DND-41 (cell line): ENCODE results near the gene FAM83C.

Experiments used
- ATAC-seq: fragments of 200-7000 bp; cut with Tn5 transposase; 3 replicates; pipeline ENCODE4 v1.9.1; 2021; ENCODE audit warnings: low read depth; ENCODE audit not compliant: insufficient read depth
- DNase-seq: peaks from one replicate; pipeline ENCODE4 v3.0.0-alpha.2; 2020
- H2AFZ ChIP-seq: 2 replicates; pipeline ENCODE4 v1.6.0; 2012; ENCODE audit warnings: low read depth, low read length
- H3K27ac ChIP-seq: 2 replicates; pipeline ENCODE4 v1.5.1; 2012; ENCODE audit warnings: low read length, inconsistent platforms
- H3K27me3 ChIP-seq: fragments of 200-600 bp; sonication (generic); 2 replicates; pipeline ENCODE4 v1.6.0; 2012; ENCODE audit warnings: low read length, mild to moderate bottlenecking, inconsistent platforms; ENCODE audit not compliant: insufficient read depth, poor library complexity
- H3K36me3 ChIP-seq: 2 replicates; pipeline ENCODE4 v1.5.1; 2012; ENCODE audit warnings: low read length, inconsistent platforms; ENCODE audit not compliant: insufficient read depth
- H3K4me1 ChIP-seq: 2 replicates; pipeline ENCODE4 v1.5.1; 2012; ENCODE audit warnings: mild to moderate bottlenecking, low read length; ENCODE audit not compliant: insufficient read depth
- H3K4me2 ChIP-seq: 2 replicates; pipeline ENCODE4 v1.6.0; 2012; ENCODE audit warnings: mild to moderate bottlenecking, moderate library complexity, low read length, inconsistent platforms; ENCODE audit not compliant: insufficient read depth
- H3K4me3 ChIP-seq, 2 experiments: fragments of 200-600 bp in 1 of 2; shearing (Covaris generic) in 1 of 2; 2 replicates each; pipeline ENCODE4 v1.5.1; 2012 to 2016; ENCODE audit warnings: inconsistent platforms in 2 of 2, low read length in 2 of 2, mild to moderate bottlenecking in 2 of 2, low read depth in 1 of 2, moderate library complexity in 1 of 2
- H3K79me2 ChIP-seq: 2 replicates; pipeline ENCODE4 v1.6.0; 2012; ENCODE audit warnings: low read length, inconsistent platforms; ENCODE audit not compliant: insufficient read depth
- H3K9ac ChIP-seq: 2 replicates; pipeline ENCODE4 v1.6.0; 2012; ENCODE audit warnings: low read depth, mild to moderate bottlenecking, inconsistent platforms, low read length, moderate library complexity
- H3K9me3 ChIP-seq: 2 replicates; pipeline ENCODE4 v1.5.1; 2012; ENCODE audit warnings: low read length, moderate library complexity, mild to moderate bottlenecking, inconsistent platforms; ENCODE audit not compliant: insufficient read depth, severe bottlenecking
- H4K20me1 ChIP-seq: 2 replicates; pipeline ENCODE4 v1.6.0; 2012; ENCODE audit warnings: low read length; ENCODE audit not compliant: insufficient read depth
- CTCF ChIP-seq: IDR thresholded peaks from 2 replicates; pipeline ENCODE4 v1.5.1; 2012; ENCODE audit warnings: borderline replicate concordance, low read length, moderate library complexity, mild to moderate bottlenecking; ENCODE audit not compliant: poor library complexity, severe bottlenecking; ENCODE audit errors: extremely low read depth
- EZH2 ChIP-seq: IDR thresholded peaks from 3 replicates; pipeline ENCODE4 v1.6.1; 2012; ENCODE audit warnings: borderline replicate concordance, low read depth, mild to moderate bottlenecking, moderate library complexity, low read length, inconsistent platforms; ENCODE audit not compliant: severe bottlenecking

The FAM83C gene

GRCh38 chr20:35252037-35252461, 40.2 kb downstream of the FAM83C start:
- peaks cover 9% of the 10 kb centered on the region; the same call in 1 of the 2 replicates for H3K4me1 ChIP-seq
- H3K9me3 ChIP-seq, result no peaks in the 10 kb centered on the region
- TF ChIP-seq CTCF (no peak), EZH2 (no peak)
- H3K27me3 ChIP-seq, result no peaks in the 10 kb centered on the region
- no peak overlapping the region for H3K4me3 ChIP-seq
- no peak overlapping the region for H3K4me2 ChIP-seq
- no peak overlapping the region for H3K9ac ChIP-seq
- H3K36me3 ChIP-seq, result no peaks in the 10 kb centered on the region
- peak; percentile 73 for ATAC-seq
- no peaks in the 10 kb centered on the region for H4K20me1 ChIP-seq
- no peaks in the 10 kb centered on the region for H3K79me2 ChIP-seq
- no peak for DNase-seq
- H3K27ac ChIP-seq, result no peak overlapping the region
- H2AFZ ChIP-seq, result no peak overlapping the region

- H3K36me3 ChIP-seq, result no peaks in the 10 kb centered on the region
- no peaks in the 10 kb centered on the region for H3K27me3 ChIP-seq
- no peak overlapping the region for H3K27ac ChIP-seq
- H3K4me3 ChIP-seq, result no peak overlapping the region
- H2AFZ ChIP-seq, result no peak overlapping the region
- H4K20me1 ChIP-seq, result no peaks in the 10 kb centered on the region
- no peak for DNase-seq
- no peak for ATAC-seq
- no peaks in the 10 kb centered on the region for H3K79me2 ChIP-seq
- H3K9ac ChIP-seq, result no peak overlapping the region
- H3K4me1 ChIP-seq, result peaks cover 9% of the 10 kb centered on the region; the same call in 1 of the 2 replicates
- H3K4me2 ChIP-seq, result no peak overlapping the region
- TF ChIP-seq EZH2, result no peak
- TF ChIP-seq CTCF, result no peak
- H3K9me3 ChIP-seq, result no peaks in the 10 kb centered on the region
These were observed 40.6 kb downstream of the FAM83C start for GRCh38 chr20:35251613-35251940.

GRCh38 chr20:35248641-35249475, 43.4 kb downstream of the FAM83C start:
- DNase-seq (no peak), ATAC-seq (no peak)
- Histone ChIP-seq H3K27ac (no peak overlapping the region), H3K9ac (no peak overlapping the region), H3K4me2 (no peak overlapping the region), H4K20me1 (no peaks in the 10 kb centered on the region), H3K36me3 (no peaks in the 10 kb centered on the region), H3K27me3 (no peaks in the 10 kb centered on the region), H3K9me3 (no peaks in the 10 kb centered on the region), H3K4me3 (no peak overlapping the region), H3K4me1 (peaks cover 9% of the 10 kb centered on the region; the same call in 1 of the 2 replicates), H2AFZ (no peak overlapping the region), H3K79me2 (no peaks in the 10 kb centered on the region)
- TF ChIP-seq CTCF, result no peak
- no peak for TF ChIP-seq EZH2
